Measurements from ENCODE around the gene ZBTB46.

GRCh38 chr20:63787749-63788148, 43.3 kb downstream of the ZBTB46 start:
- no peak for TF ChIP-seq CTCF (IDR thresholded peaks at IDR 0.05)
- TF ChIP-seq POLR2A (IDR thresholded peaks at IDR 0.05), result no peak

Measured in thyroid gland (tissue), 4 donors.